Superior temporal gyrus (tissue), 1 donor: Measurements from ENCODE around the gene GPR107.

ENCODE experiments used
- DNase-seq: peaks from one replicate; pipeline ENCODE4 v3.0.0-alpha.2; 2016; ENCODE audit errors: extremely low spot score

Gene GPR107

DNA sequence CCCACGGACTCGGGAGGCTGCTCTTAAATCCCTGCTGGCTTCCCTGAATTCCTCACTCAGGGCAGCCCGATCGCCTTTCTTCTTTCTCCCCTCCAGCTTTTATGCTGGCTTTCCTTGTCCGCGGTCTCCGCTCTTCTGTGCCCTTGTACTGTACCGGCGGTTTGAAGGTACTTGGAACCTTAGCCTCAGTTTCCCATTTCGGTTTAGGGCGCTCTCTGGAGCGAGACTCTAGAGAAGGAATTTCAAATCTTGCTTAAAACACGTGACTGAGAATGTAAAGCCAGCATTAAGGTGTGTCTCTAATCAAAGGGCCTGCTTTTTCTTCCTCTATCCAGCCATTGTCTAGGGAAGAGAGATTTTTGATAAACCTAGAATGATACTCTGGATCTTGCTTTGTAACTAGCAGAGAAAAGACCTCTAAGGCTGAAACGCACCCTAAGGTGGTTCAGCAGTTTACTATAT is 650 bp downstream of the GPR107 start:
- no peak for DNase-seq

- no peak for DNase-seq
These were observed 1.1 kb downstream of the GPR107 start for GRCh38 chr9:130054820-130055219.

GRCh38 chr9:130058154-130058553 is 4.4 kb downstream of the GPR107 start:
- DNase-seq = no peak

DNA sequence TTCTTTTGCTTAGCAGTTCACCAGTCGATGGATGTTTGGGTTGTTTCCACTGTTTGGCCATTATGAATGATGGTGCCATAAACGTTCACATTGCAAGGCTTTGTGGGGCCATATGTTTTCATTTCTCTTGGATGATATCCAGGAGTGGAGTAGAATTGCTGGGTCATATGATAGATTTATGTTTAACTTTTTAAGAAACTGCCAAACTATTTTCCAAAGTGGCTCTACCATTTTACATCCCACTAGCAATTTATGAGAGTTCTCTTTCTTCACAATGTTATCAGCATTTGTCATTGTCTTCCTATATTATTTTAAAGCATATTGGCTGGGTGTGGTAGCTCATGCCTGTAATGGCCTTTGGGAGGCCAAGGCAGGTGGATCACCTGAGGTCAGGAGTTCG is 5.2 kb downstream of the GPR107 start:
- no peak for DNase-seq

DNA sequence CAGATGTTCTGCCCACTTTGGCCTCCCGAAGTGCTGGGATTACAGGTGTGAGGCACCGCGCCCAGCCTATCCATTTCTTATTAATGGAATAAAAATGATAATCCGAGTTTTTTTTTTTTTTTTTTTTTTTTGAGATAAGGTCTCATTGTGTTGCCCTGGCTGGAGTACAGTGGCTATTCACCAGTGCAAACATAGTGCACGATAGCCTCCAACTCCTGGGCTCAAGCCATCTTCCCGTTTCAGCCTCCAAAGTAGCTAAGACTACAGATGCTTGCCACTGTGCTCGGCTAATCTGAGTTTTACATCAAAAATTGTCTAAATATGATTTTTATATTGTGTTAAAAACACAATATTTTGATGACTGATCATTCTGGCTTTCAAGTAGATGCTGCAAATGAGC is 6.6 kb downstream of the GPR107 start:
- no peak for DNase-seq

GRCh38 chr9:130062750-130063149 is 9.0 kb downstream of the GPR107 start:
- DNase-seq = no peak

GRCh38 chr9:130064621-130065020 is 10.9 kb downstream of the GPR107 start:
- no peak for DNase-seq

DNA sequence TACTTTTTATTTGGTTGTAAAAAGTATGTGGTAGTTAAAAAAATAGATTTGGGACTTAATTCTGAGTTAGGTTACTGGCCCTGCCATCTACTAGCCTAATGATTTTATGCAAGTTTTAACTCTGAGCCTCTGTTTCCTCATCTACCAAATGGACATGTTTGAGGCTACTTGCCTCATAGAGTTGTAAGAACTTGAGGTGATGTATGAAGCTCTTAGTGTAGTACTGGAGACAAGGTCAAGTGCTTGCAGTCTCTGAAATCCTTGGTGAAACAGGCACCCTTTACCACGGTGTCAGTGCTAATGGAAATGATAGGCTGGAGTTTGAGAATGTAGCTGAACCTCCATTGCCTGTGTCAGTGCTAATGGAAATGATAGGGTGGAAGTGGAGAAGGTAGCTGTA is 15.3 kb downstream of the GPR107 start:
- DNase-seq = no peak

DNA sequence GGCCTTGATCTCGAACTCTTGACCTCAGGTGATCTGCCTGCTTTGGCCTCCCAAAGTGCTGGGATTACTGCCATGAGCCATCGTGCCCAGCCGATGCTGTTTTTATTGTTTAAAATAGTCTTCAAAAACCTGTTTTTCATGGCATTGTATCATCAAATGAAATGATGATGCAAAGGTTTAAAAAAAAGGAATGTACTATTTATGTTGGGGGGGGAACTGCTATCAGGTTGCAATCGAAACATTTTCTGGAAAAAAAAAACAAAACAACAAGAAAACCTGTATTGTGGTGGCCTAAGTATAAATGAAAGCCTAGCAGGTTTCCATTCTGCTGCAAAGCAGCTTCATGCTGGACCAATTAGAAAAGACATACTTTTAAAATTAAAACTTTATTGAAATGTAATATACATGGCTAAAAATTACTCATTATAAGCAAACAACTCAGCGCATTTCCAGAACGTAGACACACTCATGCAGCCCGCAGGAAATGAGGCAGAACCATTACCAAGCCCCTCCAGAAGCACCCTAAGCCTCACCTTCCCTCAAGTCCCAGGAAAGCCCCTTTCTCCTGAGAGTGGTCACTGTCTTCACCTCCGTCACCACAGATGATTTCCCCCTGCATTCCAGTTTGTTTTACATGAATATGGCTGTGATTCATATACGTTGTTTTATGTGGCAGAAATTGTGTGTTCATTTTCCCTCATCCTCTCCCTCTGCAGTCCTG is 19.0 kb downstream of the GPR107 start:
- DNase-seq = no peak

- DNase-seq = no peak
These were observed 19.7 kb downstream of the GPR107 start for GRCh38 chr9:130073373-130073772.

DNA sequence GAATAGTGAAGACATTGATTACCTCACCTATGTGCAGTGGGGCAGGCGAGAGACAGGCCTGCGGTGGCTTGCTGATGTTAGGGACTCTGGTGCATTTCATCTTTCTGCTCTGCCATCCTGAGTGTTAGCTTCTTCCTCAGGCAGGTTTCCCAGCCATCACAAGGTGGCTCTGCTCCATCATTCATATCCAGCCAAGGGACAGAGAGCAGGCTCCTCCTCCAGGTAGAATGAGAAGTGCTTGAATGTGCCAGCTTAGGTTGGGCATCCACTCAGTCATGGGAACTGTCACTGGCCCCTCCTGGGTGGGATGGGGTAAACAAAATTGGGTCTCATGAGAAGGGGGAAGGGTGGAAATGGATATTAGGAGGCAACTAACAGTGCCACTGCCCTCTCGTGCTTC is 24.8 kb downstream of the GPR107 start:
- peak; percentile 63 for DNase-seq

DNA sequence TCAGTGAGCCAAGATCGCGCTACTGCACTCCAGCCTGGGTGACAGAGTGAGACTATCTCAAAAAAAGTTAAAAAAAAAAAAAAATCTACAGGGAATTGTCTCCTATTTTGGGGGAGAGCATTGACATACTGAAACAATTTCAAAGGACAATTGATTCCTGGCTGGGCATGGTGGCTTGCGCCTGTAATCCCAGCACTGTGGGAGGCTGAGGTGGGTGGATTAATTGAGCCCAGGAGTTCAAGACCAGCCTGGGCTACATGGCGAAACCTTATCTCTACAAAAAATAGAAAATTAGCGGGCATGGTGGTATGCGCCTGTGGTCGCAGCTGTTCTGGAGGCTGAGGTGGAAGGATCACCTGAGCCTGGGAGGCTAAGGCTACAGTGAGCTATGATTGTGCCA is 30.6 kb downstream of the GPR107 start:
- DNase-seq = no peak

GRCh38 chr9:130088051-130088450 is 34.3 kb downstream of the GPR107 start:
- DNase-seq = peak; percentile 62

GRCh38 chr9:130089141-130089540 is 35.4 kb downstream of the GPR107 start:
- DNase-seq = no peak

DNA sequence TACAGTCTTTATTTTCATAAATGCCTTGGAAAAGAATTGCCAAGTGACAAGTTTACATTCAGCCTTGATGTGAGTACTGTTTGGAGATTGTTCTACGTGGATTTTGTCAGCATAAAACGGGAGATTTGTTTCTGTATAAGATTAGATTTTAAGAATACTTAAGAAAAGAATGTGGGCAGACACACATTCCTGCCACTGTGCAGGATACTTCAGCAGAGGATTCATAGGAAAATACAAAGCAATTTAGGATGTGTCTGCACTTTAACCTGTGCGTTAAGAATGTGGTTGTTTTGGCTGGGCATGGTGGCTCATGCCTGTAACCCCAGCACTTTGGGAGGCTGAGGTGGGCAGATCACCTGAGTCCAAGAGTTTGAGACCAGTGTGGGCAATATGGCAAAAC is 37.2 kb downstream of the GPR107 start:
- DNase-seq = no peak

- DNase-seq = no peak
These were observed 39.2 kb downstream of the GPR107 start for GRCh38 chr9:130092910-130093309.

- no peak for DNase-seq
These were observed 42.2 kb downstream of the GPR107 start for GRCh38 chr9:130095872-130096271.

DNA sequence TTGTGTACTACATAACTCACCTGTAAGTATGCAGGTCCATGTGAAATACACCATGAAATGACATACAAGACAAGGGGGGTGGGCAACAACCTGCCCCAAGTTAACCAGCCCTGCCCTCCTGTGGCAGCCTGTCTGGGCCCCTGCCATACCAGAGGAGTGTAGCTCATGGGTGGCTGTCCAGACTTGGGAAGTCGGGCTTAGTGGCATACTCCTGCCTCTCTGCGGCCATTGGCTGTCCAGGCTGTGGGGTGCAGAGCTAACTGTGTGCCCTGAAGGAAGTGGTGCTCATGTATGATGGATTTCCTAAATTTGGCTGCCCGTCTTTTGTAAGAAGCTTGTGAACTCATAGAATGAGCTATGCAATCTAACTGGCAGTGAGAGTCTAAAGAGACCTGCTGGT is 47.0 kb downstream of the GPR107 start:
- DNase-seq = no peak

DNA sequence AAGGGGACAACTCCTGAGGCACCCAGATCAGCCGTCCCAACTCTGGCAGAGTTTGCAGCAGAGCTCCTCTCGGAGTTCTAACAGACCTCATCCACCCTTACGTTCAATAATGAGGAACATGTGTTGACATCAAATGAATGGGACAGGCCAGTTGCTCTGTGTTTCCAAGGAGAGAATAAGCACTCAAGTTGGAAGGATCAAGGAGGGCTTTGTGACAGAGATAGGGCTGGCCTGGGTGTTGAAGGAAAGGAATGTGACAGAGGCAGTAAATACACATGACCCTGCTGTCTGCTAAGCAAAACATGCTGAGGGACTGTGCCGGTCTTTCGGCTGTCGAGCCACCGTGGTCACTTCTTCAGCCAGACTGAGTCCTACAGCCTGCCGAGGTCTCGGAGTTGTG is 48.2 kb downstream of the GPR107 start:
- DNase-seq = no peak

GRCh38 chr9:130104491-130105193 is 50.9 kb downstream of the GPR107 start:
- DNase-seq = no peak

GRCh38 chr9:130106860-130107233 is 53.1 kb downstream of the GPR107 start:
- no peak for DNase-seq

DNA sequence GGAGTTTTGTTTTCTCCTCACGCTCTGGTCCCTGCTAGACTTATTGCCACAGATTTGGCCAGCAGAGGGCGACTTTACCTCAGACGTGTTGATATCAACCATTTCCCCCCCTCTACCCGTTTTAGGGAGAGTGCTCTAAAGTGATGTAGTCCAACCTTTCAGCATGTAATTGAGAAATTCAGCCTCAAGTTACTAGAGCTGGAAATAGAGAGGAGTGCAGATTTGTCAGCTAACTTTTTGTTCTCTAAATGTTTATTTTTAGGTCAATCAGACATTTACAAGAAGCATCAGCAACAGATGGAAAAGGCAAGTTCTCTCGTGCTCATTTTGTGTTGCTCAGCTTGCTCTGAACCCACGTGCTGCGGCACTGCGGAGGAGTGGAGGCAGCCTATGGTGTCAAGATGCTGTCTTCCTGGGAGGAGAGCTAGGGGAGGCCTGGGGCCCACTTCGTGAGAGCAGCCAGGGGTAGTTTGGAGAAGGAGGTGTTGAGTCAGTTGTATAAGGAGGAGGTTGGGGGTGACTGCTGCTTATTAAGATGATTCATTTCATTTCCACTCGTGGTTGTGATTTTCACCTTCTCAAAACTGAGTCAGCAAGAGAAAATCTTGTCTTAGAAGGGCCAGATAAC is 53.6 kb downstream of the GPR107 start:
- DNase-seq = peak; percentile 98

GRCh38 chr9:130107955-130108354 is 54.2 kb downstream of the GPR107 start:
- no peak for DNase-seq
